B cell (primary cell): ENCODE data around the gene GLP2R.
A peak's percentile ranks its signal among the peaks of the same experiment; 100 is the strongest.

Experiments used
- CTCF ChIP-seq: fragments of 200-600 bp; IDR thresholded peaks from one replicate; pipeline ENCODE4 v1.8.0; 2022; ENCODE audit warnings: antibody characterized with exemption, mild to moderate bottlenecking
- EZH2 ChIP-seq: IDR thresholded peaks from 2 replicates; pipeline ENCODE4 v1.6.1; 2012; ENCODE audit warnings: borderline replicate concordance, low read depth, mild to moderate bottlenecking, moderate library complexity, low read length; ENCODE audit not compliant: insufficient read depth, poor library complexity, severe bottlenecking

GRCh38 chr17:9905902-9906301 is 80.2 kb downstream of the GLP2R start:
- TF ChIP-seq CTCF: peak; percentile 56
- TF ChIP-seq EZH2: no peak
